HG03469 (cell line): ENCODE data around the gene CDC42BPG.
"Not testable (repeated sequence)": the region's sequence is repeated elsewhere in the genome, so short reads cannot be mapped to it uniquely, and the experiment has no call there.

Experiments used
- ATAC-seq: cut with Tn5 transposase; IDR thresholded peaks from one replicate; pipeline ENCODE4 v1.9.1; 2021; ENCODE audit warnings: mild to moderate bottlenecking, moderate library complexity, moderate number of reproducible peaks; ENCODE audit not compliant: unreplicated experiment

Gene CDC42BPG

GRCh38 chr11:64834723-64835615 is 9.5 kb downstream of the CDC42BPG start:
- ATAC-seq = no peak

- ATAC-seq = no peak
Measured at GRCh38 chr11:64834031-64834722, 10.3 kb downstream of the CDC42BPG start.

GRCh38 chr11:64833509-64833908 is 10.9 kb downstream of the CDC42BPG start:
- ATAC-seq = no peak

GRCh38 chr11:64833198-64833502 is 11.3 kb downstream of the CDC42BPG start:
- no peak for ATAC-seq

GRCh38 chr11:64832467-64833197 is 11.8 kb downstream of the CDC42BPG start:
- ATAC-seq = no peak

GRCh38 chr11:64831411-64831891 is 13.0 kb downstream of the CDC42BPG start:
- ATAC-seq = no peak

GRCh38 chr11:64829536-64830251 is 14.8 kb downstream of the CDC42BPG start:
- ATAC-seq = no peak

- no peak for ATAC-seq
Measured at GRCh38 chr11:64827451-64827839, 17.0 kb downstream of the CDC42BPG start.

- no peak for ATAC-seq
Measured at GRCh38 chr11:64826578-64827450, 17.6 kb downstream of the CDC42BPG start.

- no peak for ATAC-seq
Measured at GRCh38 chr11:64826062-64826461, 18.4 kb downstream of the CDC42BPG start.

- no peak for ATAC-seq
Measured at GRCh38 chr11:64823568-64824119, 20.8 kb downstream of the CDC42BPG start.

GRCh38 chr11:64817476-64817875 is 27.0 kb downstream of the CDC42BPG start:
- ATAC-seq = no peak

GRCh38 chr11:64815433-64815832 is 29.0 kb downstream of the CDC42BPG start:
- not testable (repeated sequence) for ATAC-seq

- ATAC-seq = no peak
Measured at GRCh38 chr11:64814712-64815187, 29.7 kb downstream of the CDC42BPG start.

- no peak for ATAC-seq
Measured at GRCh38 chr11:64813826-64814225, 30.6 kb downstream of the CDC42BPG start.

GRCh38 chr11:64810891-64811272 is 33.6 kb downstream of the CDC42BPG start:
- ATAC-seq = no peak

- no peak for ATAC-seq
Measured at GRCh38 chr11:64810271-64810890, 34.1 kb downstream of the CDC42BPG start, which contains the start of gene MEN1. Gene MEN1 (minus strand): TSS chr11:64810551. CDS start chr11:64810109, 442 bp downstream.

GRCh38 chr11:64809781-64810241 is 34.6 kb downstream of the CDC42BPG start:
- no peak for ATAC-seq

- no peak for ATAC-seq
Measured at GRCh38 chr11:64805481-64805880, 39.0 kb downstream of the CDC42BPG start.
